Activated CD4-positive, alpha-beta T cell treated with anti-CD3 and anti-CD28 coated beads for 48 hours (primary cell): ENCODE results near the gene PGC.
A peak's percentile ranks its signal among the peaks of the same experiment; 100 is the strongest.

Experiments used
- DNase-seq: peaks from one replicate; pipeline ENCODE4 v3.0.0-alpha.2; 2020

Gene PGC

DNA sequence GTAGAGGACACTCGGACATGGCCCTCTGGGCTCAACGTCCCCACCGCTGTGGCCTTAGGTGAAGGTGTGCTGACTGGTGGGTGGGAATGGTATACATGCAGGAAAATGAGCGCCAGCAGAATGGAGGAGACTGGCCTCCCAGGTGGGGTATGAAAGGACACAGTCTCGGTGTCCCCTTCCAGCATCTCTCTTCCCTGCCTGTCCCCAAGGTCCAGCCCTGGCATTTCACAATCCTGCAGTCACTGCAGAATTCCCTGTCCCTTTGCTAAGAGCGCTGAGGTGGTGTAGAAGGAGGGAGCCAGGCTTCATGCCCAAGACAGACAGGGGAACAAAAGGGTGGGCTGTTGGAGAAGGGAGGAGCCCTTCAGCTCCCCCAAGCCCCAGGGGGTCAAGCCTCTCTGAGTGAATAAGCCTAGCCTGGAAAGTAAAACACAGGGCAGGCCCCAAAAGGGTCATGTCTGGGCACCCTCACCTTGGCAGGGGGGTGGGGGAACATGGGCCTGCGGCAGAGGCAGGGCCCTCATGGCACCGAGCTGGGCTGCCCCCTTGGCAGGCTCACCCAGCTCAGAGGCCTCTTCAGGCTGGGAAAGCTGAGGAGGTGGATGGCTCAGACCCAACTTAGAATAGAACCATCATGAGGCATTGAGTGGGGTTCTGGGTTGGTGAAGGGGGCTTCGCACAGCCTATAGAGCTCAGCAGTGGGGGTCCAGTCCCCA is 35.7 kb downstream of the PGC start:
- DNase-seq: no peak

DNA sequence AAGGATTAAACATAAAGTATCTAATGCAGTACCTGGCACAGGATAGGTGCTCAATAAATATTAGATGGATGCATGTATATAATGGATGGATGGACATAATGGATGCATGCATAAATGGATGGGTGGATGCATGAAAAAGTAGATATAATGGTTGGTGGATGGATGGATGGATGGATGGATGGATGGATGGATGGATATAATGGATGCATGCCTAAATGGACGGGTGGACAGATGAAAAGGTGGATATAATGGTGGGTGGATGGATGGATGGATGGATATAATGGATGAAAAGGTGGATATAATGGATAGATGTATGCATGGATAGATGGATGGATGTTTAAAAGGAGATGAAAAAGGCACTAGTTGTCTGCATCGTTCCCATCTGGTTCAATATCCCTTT is 37.8 kb downstream of the PGC start:
- DNase-seq: no peak

DNA sequence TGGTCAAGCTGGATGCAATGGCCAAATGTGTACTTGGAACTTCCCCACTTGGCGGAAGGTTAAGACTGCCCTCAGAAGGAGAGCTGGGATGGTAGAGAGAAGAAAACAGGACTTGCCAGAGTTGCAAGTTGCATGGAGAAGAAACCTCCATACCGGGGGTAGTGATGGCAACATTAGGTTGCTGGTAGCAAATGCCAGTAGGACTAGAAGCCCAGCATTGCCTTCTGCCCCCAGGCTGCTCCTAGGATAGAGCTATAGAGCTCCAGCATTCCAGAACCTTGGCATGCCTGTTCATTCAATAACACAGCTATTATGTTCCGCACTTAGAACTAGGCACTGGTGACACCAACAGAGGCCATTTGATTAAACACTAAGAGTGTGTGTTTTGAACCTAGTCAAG is 38.3 kb downstream of the PGC start:
- DNase-seq: no peak

DNA sequence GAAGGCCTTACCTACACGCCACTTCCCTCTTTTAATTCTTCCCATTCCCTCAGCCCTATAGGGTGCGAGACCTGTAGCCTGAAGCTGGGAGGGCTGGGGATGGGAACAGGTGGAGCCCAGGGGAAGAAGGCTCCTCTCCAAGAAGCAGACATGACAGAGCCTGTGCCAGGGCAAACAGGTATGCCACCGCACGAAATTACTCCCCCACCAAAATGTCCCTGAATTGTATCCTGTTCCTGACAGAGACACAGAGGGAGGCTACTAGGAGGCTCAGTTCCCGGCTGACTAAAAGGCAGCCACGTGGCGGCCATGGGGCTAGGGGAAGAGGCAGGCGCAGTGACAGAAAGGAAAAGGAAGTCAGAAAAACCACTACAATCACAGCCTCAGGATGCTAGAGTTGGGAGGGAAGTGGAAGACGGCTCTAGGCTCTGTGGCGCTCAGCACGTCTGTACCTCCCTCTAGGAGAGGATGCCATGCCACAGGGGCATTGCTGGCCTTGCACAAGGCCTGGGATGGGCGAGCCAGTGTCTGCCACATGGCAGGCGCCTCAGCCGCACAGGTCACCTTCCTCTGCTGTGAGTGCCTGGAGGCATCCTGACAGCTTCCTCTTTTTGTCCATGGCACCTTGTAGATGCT is 39.5 kb downstream of the PGC start:
- peak; percentile 37 for DNase-seq

DNA sequence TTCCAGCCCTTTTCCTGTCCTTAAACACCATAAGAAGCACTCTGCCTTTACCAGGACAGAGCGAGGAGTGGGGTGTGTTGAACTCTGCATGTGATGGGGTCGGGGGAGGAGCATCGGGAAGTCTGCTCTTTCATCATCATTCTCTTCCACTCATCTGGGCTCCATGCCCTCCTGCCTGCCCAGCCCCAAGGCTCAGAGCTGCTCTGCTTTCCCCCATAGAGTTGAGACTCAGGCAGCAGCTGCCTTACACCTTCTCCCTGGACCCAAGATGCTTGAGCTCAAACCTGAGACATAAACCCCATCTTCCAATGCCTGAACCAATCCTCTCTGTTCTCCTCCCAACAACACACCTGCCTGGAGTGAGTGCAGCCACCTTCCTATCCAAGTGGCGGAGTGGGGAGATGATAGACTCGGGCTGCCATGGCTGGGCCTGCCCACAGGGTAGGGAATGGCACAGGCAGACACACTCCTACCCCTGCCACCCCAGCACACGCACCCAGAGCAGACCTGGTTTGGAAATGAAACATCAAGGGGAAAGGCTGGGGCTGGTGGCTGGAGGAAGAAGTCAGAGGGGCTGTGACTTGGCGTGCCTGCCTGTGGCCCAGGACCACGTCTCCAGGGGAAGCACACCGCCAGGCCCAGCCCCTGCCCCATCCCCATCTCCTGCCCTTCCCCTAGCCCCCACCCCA is 40.2 kb downstream of the PGC start:
- DNase-seq: peak; percentile 31

DNA sequence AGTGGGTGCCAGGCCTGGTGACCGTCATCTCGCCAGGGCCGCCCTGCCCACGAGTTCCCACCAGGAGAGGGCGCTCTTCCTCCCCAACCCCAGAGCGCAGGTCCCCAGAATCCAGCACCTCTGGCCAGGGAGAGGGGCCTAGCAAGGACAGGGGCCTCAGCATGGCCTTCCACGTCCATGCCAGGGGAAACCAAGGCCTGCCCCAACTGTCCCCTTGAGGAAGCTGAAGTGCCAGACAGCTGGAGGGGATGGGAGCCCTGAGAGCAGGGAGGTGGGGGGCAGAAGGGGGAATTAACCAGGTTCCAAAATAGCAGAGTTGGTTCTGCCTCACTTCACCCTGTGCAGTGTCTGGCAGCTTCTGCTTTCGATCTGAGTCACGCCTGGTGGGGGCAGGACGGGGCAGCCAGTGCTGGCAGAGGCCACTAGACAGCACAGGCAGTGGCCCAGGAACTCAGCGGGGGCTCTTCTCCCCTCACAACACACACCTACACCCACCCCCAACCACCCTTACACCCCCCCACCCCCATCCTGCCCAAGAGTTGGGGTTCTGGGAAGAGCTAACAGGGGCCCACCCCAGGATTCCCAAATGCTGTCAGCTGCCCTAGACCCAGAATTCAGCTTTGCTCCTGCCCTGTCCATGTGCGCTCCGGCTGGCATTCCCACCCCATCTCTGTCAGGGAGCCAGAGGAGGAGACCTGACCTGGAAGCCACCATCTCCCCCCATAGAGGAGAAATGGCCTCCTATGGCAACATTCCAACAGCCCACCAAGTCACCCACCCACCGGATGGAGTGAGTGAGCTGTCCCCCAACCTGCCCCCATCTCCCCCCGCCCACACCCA is 41.0 kb downstream of the PGC start:
- peak; percentile 85 for DNase-seq

DNA sequence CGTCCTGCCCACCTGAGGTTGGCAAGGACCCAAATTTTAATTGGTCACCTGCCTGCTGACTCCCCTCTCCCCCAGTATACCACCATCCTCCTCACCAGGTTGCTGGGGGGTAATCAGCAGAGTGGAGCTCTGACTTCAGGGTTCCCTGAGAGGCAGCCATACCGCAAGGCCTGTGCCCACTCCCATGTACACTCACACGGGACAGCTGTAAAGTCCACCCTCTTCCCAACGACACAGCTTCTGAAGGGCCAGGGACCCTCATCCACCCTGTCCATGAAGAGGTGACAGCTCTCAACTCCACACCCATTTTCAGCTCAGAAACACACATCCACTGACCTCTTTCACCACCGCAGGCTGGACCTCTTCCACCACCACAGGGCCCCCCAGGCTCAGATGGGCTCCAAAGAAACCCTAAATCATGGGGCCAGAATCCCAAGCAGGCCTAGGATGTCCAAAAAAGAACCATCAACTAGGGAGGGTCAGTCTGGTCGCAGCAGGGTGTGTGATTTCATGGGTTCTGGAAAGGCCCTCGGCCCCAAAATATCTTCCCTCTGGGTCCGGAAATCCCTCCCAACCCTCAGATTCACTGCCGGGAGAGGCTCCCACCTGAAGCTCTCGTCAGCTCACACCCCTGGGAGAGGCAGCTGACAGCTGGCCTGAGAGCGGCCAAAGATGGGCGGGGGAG is 41.7 kb downstream of the PGC start:
- DNase-seq: no peak

DNA sequence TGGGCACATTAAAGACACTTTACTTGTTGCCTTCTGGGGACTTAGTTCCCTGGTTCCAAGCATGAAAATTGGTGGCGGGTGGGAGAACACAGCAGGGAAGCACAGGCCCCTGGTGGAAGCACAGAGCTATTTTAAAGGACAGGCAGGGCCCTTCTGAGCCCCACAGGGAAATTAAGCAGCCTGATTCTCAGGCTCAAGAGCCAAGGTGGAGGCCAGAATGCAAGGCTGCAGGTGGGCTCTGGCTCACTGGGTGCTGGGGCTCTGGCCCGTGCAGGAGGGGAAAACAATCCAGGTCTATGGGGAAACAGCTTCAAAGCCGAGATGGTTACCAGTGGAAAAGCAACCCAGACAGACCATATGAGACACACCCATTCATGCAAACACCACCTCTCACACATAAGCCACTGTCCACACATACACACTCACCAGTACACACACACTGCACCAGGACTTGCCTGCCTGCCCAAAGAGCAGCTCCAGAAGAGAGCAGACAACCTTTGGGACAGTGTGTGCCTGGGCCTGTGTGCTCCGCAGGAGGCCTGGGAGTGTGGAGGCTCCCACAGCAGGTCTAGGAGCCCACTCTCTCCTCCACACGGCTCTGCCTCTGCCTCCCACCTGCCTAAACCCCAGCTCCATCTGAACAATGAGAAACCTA is 42.4 kb downstream of the PGC start:
- DNase-seq: no peak

DNA sequence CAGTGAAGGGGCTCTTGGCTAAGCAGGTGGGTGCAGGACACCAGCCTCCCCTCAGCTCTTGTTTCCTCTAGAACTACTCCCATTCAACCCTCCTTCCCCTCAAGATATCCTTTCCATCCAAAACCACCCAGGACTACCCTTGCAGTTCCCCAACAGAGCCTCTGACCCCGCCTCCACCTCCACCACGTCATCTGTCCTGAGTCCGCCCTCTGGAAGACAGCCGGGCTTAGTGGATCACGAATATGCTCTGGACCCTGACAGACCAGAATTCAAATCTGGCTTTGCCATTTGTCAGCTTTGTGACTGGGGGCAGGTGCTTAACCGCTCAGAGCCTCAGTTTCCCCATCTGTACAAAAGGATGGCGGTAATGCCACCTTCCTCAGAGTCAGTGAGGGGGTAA is 43.2 kb downstream of the PGC start:
- no peak for DNase-seq

DNA sequence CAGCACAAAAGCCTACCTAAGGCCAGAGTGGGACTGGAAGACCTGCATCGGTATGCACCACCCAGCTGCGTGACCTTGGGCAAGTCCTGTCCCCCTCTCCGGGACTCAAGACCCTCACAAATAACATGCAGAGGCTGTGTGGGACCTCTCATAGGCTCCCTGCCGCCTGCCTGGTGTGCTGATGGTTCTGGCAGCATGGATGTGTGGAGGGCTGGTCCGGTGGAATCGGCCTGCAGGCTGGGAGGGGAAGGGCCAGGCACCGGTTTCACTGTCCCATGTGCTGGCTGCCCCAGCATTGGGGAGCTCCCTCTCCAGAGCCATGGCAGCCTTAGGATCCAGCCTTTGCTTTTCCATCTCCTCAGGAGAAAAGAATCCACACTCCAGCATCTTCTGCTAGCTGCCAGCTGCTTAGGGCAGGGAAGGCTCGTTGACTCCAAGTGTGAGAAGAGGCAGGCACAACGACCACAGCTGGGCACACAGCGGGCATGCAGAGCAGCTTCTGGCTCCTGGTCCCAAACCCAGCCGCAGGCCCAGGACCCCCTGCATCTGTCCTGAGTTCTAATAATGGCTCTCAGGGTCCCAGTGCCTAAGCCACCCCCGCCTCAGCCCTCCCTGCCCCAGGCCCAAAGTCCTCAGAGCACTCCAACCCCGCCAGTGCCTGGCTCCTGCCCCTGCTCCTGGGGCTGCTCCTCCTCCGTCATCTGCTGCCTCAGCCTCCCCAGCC is 44.3 kb downstream of the PGC start:
- no peak for DNase-seq

DNA sequence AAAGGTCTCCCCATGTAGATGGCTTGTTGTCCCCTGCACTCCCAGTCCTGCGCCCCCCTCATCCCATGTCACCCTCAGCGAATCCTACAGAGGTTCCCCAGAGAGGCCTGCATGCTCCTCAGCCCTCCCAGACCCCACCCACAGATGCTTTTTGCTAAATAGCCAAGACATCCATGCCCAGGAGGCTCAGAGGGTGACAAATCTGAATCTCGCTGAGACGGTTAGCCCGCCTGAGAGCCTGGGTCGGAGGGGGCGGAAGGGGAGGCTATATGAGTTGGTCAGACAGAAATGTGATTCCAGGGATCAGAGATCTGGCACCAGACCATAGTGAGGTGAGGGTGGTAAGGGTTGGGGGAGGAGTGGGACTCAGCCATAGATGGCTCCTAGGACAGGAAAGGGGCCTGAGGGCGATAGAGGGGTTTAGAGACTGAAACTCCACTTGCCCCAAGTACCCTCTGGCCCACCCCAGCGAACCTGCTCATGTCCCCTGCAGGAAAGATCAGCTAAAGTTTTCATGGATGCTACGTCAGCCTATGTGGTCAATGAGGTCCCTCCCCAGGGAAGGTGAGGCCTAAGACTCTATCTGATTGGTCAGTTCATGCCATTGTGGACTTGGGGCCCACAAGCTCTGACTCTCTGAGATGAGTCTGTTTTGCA is 45.0 kb downstream of the PGC start:
- no peak for DNase-seq

DNA sequence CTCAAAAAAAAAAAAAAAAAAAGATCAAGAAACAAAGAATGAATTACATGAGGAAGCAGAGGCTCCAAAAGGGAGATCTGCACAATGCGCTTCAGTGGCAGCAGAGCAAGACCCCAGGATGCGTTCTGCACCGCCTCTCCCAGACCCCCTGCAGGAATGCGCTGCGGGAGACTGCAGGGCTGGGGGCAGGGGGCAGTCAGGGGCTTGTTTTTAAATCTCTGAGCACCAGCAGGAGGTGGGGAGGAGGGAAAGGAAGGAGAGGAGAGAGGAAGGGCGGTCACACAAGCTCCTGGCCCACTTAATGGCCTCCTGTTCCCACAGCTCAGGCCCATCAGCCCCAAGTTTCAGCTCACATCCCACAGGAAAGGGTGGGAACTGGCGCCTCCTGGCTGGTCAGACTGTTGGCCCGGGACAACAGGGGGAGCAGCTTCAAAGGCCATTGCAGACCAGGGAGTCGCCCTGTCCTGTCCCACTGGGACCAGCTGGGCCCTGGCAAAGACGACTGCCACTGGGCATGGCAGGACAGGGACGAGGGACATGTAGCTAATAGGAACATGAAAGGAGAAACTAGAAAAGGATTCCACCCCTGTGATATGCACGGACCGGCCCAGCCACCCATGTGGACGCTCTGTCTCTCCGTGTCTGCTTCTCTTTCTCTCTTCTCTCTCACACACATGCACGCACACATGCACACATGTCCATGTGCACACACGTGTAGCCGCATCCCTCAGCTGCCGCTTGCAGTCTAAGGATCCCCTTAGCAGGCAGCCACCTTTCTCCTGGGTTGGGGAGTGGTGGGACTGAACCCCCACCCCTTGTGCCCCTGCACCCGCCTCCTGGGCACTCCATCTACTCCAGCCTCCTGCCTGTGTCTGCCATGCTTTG is 46.5 kb downstream of the PGC start:
- DNase-seq: no peak

DNA sequence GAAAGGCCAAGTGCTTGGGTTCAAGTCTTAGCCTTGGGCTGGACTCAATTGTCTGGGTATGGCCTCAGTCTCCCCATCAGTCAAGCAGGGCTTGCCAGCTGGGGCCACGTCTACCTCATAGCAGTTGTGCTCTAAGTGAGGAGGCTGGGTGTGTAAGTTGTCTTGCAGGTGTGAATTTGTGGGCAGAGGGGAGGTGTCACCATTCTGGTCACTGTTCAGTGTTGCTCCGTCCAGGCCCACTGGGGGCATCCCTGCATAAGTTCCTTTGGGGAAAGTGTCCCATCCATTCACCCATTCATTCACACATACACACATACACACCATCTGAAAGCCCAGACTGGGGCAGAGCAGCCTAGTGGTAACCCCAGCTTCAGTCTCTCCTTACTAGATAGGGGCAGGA is 48.1 kb downstream of the PGC start:
- no peak for DNase-seq

DNA sequence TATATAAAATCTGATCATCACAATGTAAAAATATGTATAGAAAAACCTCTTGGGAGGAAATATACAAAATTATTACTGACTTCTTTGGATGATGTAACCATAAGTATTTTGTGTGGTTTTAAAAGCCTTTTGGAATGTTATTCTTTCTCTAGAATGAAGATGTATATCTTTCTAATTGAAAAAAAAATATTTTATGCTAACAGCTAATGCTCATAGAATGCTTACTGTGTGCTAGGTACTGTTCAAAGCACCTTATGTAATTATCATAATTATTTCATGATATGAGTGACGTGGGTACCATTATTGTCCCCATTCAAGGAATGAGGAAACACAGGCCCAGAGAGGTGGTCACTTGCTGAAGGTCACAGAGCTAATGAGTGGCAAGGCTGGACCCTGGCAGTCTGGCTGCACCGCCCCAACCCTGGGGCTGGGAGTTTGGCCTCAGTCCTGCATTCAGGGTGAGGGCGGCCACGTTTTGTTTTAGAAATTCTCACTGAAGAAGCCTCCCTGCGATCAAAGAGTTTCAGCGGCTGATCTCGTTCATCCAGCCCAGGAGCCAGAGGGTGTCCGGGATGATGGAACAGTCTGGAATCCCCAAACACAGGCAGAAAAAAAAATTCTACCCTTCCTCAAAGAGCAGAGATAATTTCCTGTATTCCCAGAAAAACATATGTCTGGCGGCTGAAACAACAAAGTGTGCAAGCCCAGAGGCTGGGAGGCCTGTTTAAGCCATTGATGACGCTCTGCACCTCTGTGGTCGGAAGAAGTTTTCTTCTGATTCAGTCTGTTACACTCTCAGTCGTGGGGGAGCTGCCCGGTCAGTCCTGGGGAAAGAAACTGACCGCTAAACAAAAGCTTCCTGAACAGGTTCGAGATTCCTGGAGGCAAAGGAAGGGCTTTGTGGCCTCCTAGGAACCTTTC is 49.1 kb downstream of the PGC start:
- no peak for DNase-seq

DNA sequence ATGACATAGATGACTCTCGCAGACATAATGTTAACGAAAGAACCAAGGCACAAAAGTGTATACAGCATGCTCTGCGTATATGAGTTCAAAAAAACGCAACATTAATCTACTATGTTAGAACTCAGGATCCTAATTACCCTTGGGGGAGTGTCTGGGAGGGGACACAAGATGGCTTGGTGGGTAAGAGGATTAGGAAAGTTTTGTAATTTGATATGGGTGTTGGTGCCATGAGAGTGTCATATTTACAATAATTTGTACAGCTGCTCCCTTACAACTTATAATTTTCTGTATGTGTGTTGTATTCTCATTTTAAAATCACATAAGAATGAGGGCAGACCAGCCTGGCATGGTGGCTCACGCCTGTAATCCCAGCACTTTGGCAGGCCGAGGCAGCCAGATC is 50.4 kb downstream of the PGC start:
- DNase-seq: no peak

DNA sequence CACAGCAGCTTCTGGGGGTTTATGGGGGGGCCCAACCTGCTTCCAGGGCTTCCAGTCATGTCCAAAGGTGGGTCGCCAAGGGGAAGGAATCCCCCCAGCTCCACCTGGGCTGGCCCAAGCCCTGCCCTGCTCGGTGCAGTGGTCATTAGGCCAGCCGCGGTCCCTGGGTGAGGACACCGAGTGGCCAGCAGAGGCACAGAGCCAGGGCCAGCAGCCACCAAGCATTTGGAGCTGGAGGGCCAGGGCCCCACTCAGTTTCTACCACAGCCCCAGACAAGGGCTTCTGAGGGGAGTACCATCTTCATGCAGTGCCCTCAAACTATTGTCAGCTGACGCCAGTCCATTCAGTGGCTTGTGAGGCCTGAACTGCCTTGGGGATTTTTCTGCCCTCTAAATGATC is 51.4 kb downstream of the PGC start:
- no peak for DNase-seq

DNA sequence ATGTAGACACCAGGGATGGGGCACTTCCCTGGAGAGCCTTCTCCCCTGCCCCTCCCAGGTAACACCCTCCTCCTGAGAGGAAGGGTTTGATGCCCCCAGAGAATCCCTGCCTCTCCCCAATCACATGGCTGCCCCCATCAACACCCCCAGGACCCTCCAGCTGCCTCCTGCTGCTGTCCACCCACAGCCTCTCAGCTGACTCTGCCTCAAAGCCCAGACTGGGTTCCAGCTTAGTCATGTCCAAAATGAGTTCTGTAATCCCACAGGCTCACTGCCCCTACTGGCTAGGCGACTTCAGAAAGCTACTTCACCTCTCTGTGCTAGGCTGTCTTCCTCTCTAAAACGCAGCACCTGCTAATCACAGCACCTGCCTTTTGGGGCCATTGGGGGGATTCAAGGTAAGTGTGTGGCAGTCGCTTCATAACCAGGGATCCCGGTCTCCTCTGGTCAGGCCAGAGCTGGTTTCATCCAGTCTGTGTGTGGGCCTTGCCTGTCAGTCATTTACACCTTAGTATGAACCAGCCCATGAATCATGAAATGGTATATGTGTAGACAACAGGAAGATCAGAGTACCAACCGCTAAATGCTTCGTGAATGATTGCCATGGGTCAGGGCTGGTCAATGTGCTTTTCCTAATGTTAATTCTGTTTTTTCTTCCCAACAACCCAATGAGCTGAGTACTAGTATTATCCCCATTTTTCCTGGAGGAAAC is 52.2 kb downstream of the PGC start:
- DNase-seq: no peak
